C4-2B (cell line): ENCODE data around the gene RNF152.
"Not testable (repeated sequence)": the region's sequence is repeated elsewhere in the genome, so short reads cannot be mapped to it uniquely, and the experiment has no call there.

Experiments
- H3K27ac ChIP-seq: fragments of 450-650 bp; 2 replicates; pipeline ENCODE4 v1.5.1; 2017
- CTCF ChIP-seq: fragments of 450-650 bp; conservative IDR thresholded peaks from 2 replicates; pipeline ENCODE4 v1.5.1; 2017; ENCODE audit warnings: mild to moderate bottlenecking
- ZFX ChIP-seq: fragments of 450-650 bp; IDR thresholded peaks from 2 replicates; pipeline ENCODE4 v1.6.1; 2017

Gene RNF152

GRCh38 chr18:61797696-61798590 is 94.9 kb downstream of the RNF152 start:
- H3K27ac ChIP-seq, result no peak overlapping the region
- TF ChIP-seq CTCF (no peak), ZFX (no peak)

GRCh38 chr18:61791031-61791430 is 101.8 kb downstream of the RNF152 start:
- TF ChIP-seq ZFX (no peak), CTCF (no peak)
- H3K27ac ChIP-seq, result no peak overlapping the region

- not testable (repeated sequence) for H3K27ac ChIP-seq
Observed at GRCh38 chr18:61787011-61787670, 105.7 kb downstream of the RNF152 start.

- TF ChIP-seq ZFX, result no peak
- no peak for TF ChIP-seq CTCF
- no peak overlapping the region for H3K27ac ChIP-seq
Observed at GRCh38 chr18:61785588-61785987, 107.2 kb downstream of the RNF152 start.

- no peak overlapping the region for H3K27ac ChIP-seq
- TF ChIP-seq ZFX, result no peak
- no peak for TF ChIP-seq CTCF
Observed at GRCh38 chr18:61784834-61785233, 108.0 kb downstream of the RNF152 start.

GRCh38 chr18:61782545-61782944 is 110.3 kb downstream of the RNF152 start:
- H3K27ac ChIP-seq, result no peak overlapping the region
- TF ChIP-seq CTCF, result no peak
- no peak for TF ChIP-seq ZFX

- H3K27ac ChIP-seq, result not testable (repeated sequence)
Observed at GRCh38 chr18:61776201-61776600, 116.6 kb downstream of the RNF152 start.

- no peak overlapping the region for H3K27ac ChIP-seq
- no peak for TF ChIP-seq CTCF
- no peak for TF ChIP-seq ZFX
Observed at GRCh38 chr18:61774846-61775245, 118.0 kb downstream of the RNF152 start.
